MM.1S (cell line): ENCODE measurements around the gene UBE3B.

ENCODE experiments used
- DNase-seq: peaks from one replicate; pipeline ENCODE4 v3.0.0-alpha.2; 2015
- H2AFZ ChIP-seq: fragments of 300-600 bp; sonication (generic); 2 replicates; pipeline ENCODE4 v1.6.0; 2016; ENCODE audit warnings: antibody characterized with exemption, low read length
- H3F3A ChIP-seq: fragments of 300-600 bp; sonication (generic); 2 replicates; pipeline ENCODE4 v1.6.1; 2016; ENCODE audit warnings: mild to moderate bottlenecking, antibody characterized with exemption, low read length, moderate library complexity, mixed read lengths; ENCODE audit not compliant: insufficient read depth
- H3K27ac ChIP-seq: fragments of 300-600 bp; sonication (generic); 2 replicates; pipeline ENCODE4 v1.5.1; 2016; ENCODE audit warnings: mild to moderate bottlenecking, low read length
- H3K27me3 ChIP-seq: fragments of 300-600 bp; sonication (generic); replicated peaks from 2 replicates; pipeline ENCODE4 v1.6.0; 2016; ENCODE audit warnings: low read length; ENCODE audit not compliant: insufficient read depth
- H3K36me3 ChIP-seq: fragments of 300-600 bp; sonication (generic); replicated peaks from 2 replicates; pipeline ENCODE4 v1.6.1; 2016; ENCODE audit warnings: mild to moderate bottlenecking, low read length, mixed read lengths; ENCODE audit not compliant: insufficient read depth
- H3K4me1 ChIP-seq: fragments of 300-600 bp; sonication (generic); 2 replicates; pipeline ENCODE4 v1.6.1; 2016; ENCODE audit warnings: low read length, mixed read lengths
- H3K4me2 ChIP-seq: fragments of 300-600 bp; sonication (generic); 2 replicates; pipeline ENCODE4 v1.6.0; 2016; ENCODE audit warnings: low read depth, low read length
- H3K4me3 ChIP-seq: fragments of 300-600 bp; sonication (generic); 2 replicates; pipeline ENCODE4 v1.5.1; 2016; ENCODE audit warnings: low read length, mixed read lengths
- H3K79me2 ChIP-seq: fragments of 300-600 bp; sonication (generic); 2 replicates; pipeline ENCODE4 v1.6.1; 2016; ENCODE audit warnings: mixed run types, low read length, mixed read lengths
- H3K9ac ChIP-seq: fragments of 300-600 bp; sonication (generic); 2 replicates; pipeline ENCODE4 v1.6.1; 2016; ENCODE audit warnings: low read length, mixed read lengths
- H3K9me2 ChIP-seq: fragments of 300-600 bp; sonication (generic); replicated peaks from 2 replicates; pipeline ENCODE4 v1.6.1; 2016; ENCODE audit warnings: mild to moderate bottlenecking, low read length, mixed read lengths; ENCODE audit not compliant: insufficient read depth
- H3K9me3 ChIP-seq: fragments of 300-600 bp; sonication (generic); replicated peaks from 2 replicates; pipeline ENCODE4 v1.6.1; 2016; ENCODE audit warnings: mild to moderate bottlenecking, low read length, mixed read lengths; ENCODE audit not compliant: insufficient read depth
- H4K20me1 ChIP-seq: fragments of 300-600 bp; sonication (generic); 2 replicates; pipeline ENCODE4 v1.6.1; 2016; ENCODE audit warnings: mild to moderate bottlenecking, low read length, moderate library complexity, mixed read lengths; ENCODE audit not compliant: insufficient read depth
- CTCF ChIP-seq: fragments of 300-600 bp; sonication (generic); IDR thresholded peaks from 2 replicates; pipeline ENCODE4 v1.5.1; 2016; ENCODE audit warnings: antibody characterized with exemption, low read length, mixed read lengths
- EZH2 ChIP-seq: fragments of 300-600 bp; sonication (generic); optimal IDR thresholded peaks from 2 replicates; pipeline ENCODE3; 2017; ENCODE audit warnings: low read depth, mild to moderate bottlenecking, antibody characterized with exemption, low read length, mixed read lengths
- EZH2phosphoT487 ChIP-seq: fragments of 300-600 bp; sonication (generic); IDR thresholded peaks from 2 replicates; pipeline ENCODE4 v1.6.1; 2018; ENCODE audit warnings: antibody characterized with exemption, low read length

Gene UBE3B

GRCh38 chr12:109542876-109543275 lies 65.4 kb downstream of the UBE3B start:
- Histone ChIP-seq H3K4me2 (no peak overlapping the region), H3K9me3 (no peaks in the 10 kb centered on the region), H3K36me3 (no peaks in the 10 kb centered on the region), H3K27me3 (no peaks in the 10 kb centered on the region), H3F3A (no peaks in the 10 kb centered on the region), H4K20me1 (no peaks in the 10 kb centered on the region), H3K27ac (no peak overlapping the region), H3K9me2 (no peaks in the 10 kb centered on the region), H3K4me1 (no peaks in the 10 kb centered on the region), H3K4me3 (no peak overlapping the region), H2AFZ (no peak overlapping the region), H3K9ac (no peak overlapping the region), H3K79me2 (no peaks in the 10 kb centered on the region)
- no peak for DNase-seq
- TF ChIP-seq EZH2: no peak

GRCh38 chr12:109544955-109545531 lies 67.6 kb downstream of the UBE3B start:
- Histone ChIP-seq H3K27me3 (no peaks in the 10 kb centered on the region), H3K9me3 (no peaks in the 10 kb centered on the region), H3F3A (no peaks in the 10 kb centered on the region), H3K4me2 (no peak overlapping the region), H3K79me2 (no peaks in the 10 kb centered on the region), H3K4me1 (no peaks in the 10 kb centered on the region), H3K27ac (no peak overlapping the region), H3K4me3 (no peak overlapping the region), H3K36me3 (no peaks in the 10 kb centered on the region), H2AFZ (no peak overlapping the region), H3K9ac (no peak overlapping the region), H3K9me2 (no peaks in the 10 kb centered on the region), H4K20me1 (no peaks in the 10 kb centered on the region)
- DNase-seq: no peak
- TF ChIP-seq EZH2: no peak
- TF ChIP-seq CTCF: no peak

- no peaks in the 10 kb centered on the region for H3K9me2 ChIP-seq
- no peak overlapping the region for H3K9ac ChIP-seq
- DNase-seq: no peak
- no peak overlapping the region for H3K4me3 ChIP-seq
- no peak overlapping the region for H2AFZ ChIP-seq
- H3K4me2 ChIP-seq: no peak overlapping the region
- no peaks in the 10 kb centered on the region for H3K4me1 ChIP-seq
- H3K9me3 ChIP-seq: no peaks in the 10 kb centered on the region
- H3K27me3 ChIP-seq: no peaks in the 10 kb centered on the region
- H3K79me2 ChIP-seq: no peaks in the 10 kb centered on the region
- H4K20me1 ChIP-seq: no peaks in the 10 kb centered on the region
- no peaks in the 10 kb centered on the region for H3K36me3 ChIP-seq
- no peak overlapping the region for H3K27ac ChIP-seq
- no peak for TF ChIP-seq EZH2
- no peak for TF ChIP-seq EZH2phosphoT487
- no peak for TF ChIP-seq CTCF
- H3F3A ChIP-seq: no peaks in the 10 kb centered on the region
Observed at GRCh38 chr12:109545826-109546225, 68.4 kb downstream of the UBE3B start.

- Histone ChIP-seq H3K4me1 (no peaks in the 10 kb centered on the region), H3K27me3 (no peaks in the 10 kb centered on the region), H3K79me2 (no peaks in the 10 kb centered on the region), H3F3A (no peaks in the 10 kb centered on the region), H3K4me2 (no peak overlapping the region), H3K9me3 (no peaks in the 10 kb centered on the region), H3K4me3 (no peak overlapping the region), H2AFZ (no peak overlapping the region), H3K36me3 (no peaks in the 10 kb centered on the region), H3K27ac (no peak overlapping the region), H3K9me2 (no peaks in the 10 kb centered on the region), H3K9ac (no peak overlapping the region), H4K20me1 (no peaks in the 10 kb centered on the region)
- no peak for DNase-seq
- TF ChIP-seq CTCF: no peak
- no peak for TF ChIP-seq EZH2
- no peak for TF ChIP-seq EZH2phosphoT487
Observed at GRCh38 chr12:109547286-109547685, 69.9 kb downstream of the UBE3B start.
